ENCODE results near the gene CHAT. TPM values are rescaled to one million over a fixed set of nuclear protein-coding genes. Genes with fewer than 3 reads are reported as not detected.

Gene CHAT
- total RNA-seq, 2 donors from 2014 or later, result not detected

DNA sequence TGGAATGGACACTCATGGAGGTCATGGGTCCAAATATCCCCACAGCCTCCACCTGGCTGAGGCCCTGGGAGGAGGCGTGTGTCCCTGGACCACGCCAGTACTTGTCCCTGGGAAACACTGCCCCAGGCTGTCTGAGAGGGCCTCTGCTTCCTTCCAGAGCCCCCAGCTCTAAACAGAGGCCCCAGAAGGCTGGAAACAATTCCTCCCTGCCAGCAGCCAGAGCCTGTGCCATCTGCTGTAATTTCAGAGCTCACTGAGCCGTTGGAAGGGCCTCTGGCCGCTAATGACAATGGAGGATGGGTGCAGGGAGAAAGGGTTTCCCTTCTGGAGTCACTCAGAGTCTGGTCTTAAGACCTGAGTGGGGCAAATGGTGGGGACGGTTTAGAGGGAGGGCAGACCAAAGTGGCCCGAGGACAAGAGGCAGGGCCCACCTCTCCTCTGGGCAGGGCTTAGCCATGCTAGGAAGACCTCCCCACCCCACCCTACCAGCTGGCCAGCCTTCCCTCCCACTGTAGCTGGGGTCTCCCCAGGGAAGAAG, 7.1 kb downstream of the CHAT start:
- DNase-seq (no peak), ATAC-seq (no peak)
- intact Hi-C loops (cut with DNase I), result no loop called here

DNA sequence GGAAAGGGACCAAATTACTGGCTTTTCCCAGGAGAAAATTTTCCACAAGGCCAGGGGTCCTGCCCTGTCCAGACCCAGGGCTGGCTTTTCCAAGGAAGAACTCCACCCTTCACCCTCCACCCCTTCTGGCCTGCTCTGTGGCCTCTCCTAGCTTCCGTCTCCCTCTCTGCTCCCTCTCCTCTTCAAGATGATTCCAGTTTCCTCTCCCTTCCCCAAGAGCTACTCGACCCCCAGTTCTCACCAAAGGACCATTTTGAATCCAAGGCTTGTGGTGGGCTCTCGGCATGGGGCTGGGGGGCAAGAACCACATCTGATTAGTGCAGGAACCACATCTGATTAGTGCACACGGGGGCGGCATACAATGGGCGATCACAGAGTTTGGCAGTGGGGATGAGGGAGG, 7.7 kb downstream of the CHAT start:
- ATAC-seq, result no peak
- intact Hi-C loops (cut with DNase I), result no loop called here
- DNase-seq, result no peak

DNA sequence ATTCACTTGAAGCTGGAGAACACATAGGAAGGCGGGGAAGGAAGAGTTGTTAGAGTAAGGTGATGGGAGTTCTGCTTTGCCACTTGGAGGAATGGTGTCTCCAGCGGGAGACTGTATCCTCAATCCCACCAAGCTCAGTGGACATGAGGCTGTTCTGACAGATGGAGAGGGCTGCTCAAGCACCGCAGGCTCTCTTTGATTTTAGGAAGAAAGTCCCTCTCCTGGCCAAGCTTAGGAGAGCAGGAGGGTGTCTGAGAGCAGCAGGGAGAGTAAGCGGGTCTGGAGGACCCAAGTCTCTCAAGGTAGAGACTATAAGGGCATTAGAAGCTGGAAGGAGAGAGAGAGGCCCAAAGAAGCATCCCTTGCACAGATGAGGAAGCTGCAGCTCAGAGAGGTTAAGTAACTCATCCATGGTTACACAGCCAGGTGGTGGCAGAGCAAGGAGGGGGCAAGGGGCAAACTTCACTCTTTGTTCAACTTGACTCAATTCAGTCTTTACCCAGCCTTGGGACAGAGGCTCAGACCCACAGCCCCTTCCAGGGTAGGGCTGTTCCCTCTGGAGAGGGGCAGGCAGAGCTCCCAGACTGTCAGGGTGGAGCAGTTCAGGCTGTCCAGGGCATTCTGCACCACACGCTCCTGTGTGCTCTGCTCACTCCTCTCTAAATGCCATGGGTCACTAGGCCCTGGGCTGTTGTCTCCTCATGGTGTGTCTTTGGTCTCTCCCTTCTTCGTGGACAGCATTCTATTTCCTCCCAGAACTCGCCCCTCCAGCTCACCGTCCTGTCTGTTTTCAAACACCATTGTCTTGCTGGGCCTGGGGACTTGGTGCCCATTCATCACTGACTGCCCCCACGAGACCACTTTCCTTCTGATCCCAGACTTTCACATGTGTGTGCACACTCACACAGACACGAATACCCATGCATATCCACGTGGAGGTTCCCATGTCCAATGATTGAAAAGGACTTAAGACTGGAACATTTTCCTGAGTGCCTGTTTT, 8.9 kb downstream of the CHAT start:
- intact Hi-C loops (cut with DNase I), result no loop called here
- no peak for DNase-seq
- no peak for ATAC-seq

DNA sequence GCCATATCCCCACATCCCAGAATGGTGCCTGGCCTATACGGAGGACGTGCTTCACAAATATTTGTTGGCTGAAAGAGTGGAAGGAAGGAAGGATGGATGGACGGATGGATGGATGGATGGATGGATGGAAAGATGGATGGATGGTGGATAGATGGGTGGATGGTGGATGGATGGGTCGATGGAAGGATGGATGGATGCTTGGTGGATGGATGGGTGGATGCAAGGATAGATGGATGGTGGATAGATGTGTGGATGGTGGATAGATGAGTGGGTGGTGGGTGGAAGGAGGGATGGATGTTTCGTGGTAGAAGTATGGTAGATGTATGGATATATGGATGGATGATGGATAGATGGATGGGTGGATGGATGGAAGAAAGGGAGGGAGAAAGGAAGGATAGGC, 10.8 kb downstream of the CHAT start:
- ATAC-seq (no peak), DNase-seq (no peak)
- intact Hi-C loops (cut with DNase I), result no loop called here

DNA sequence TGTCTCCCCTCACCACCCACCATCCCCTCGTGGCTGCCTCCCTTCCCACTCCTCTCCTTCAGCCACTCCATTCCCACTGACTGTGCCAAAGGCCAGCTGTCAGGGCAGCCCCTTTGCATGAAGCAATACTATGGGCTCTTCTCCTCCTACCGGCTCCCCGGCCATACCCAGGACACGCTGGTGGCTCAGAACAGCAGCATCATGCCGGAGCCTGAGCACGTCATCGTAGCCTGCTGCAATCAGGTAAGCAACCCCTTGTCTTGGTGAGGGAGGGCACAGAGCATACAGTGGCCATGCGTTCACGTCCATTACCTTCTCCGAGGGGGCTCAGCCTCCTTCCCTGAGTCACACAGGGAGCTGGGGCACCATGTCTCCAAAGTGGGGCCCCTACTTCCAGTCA, 11.6 kb downstream of the CHAT start:
- DNase-seq (no peak), ATAC-seq (no peak)
- intact Hi-C loops (cut with DNase I), result no loop called here

DNA sequence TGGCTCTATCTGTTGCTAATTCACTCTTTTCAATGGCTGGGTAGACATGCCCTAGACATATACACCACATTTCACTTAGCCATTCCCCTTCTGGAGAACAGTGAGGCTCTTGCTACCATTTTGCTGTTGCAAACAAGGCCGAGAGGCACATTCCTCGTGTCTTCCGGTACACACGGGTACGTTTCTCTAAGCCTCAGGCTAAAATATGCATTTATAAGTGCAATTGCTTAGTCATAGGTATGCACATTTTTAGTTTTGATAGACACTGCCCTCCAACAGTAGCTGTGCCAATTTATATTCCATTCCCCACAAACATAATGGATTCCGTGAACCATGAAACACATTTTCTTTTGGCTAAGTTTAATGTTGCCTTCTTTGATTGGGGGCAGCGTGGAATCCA, 13.2 kb downstream of the CHAT start:
- DNase-seq (no peak), ATAC-seq (no peak)
- intact Hi-C loops (cut with DNase I), result no loop called here

DNA sequence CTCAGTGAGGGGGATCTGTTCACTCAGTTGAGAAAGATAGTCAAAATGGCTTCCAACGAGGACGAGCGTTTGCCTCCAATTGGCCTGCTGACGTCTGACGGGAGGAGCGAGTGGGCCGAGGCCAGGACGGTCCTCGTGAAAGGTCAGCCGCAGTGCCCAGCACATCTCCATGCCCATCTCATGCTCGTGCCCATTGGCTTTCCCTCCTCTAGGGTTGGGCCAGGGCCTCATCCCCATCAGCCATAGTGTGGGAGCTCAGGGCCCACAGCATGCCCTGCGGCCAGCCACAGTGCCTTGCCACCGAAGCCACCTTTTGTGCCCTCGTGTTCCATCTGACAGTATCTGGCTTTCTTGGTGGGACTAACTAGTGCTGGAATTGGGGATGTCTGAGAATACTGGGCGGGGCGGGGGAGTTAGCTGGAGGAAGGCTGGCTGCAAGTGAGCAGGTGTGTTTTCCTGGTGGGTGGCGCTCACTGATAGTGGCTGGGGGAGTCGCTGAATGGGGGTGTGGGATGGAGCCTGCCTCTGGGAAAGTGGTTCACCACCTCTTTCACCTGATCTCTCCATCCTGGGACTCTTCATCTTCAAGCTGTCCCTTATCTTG, 13.9 kb downstream of the CHAT start:
- DNase-seq (no peak), ATAC-seq (no peak)
- intact Hi-C loops (cut with DNase I), result no loop called here

DNA sequence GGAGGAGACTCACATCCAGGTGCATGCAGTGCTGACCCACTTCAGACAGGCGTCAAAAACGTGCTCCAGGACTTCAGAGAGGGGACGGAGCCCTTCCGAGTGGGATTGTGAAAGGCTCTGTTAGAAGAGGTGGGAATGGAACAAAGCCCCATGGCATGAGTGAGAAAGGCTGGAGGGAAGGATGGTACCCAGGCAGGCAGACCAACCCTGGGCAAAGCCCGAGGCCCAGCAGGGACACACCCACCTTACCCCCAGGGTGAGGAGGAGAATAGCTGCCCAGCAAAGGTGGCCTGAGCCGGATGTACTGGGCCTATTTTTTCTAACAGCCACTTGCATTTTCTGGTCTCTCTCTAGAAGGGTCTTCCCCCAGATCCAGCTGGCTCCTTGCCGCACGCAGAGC, 14.8 kb downstream of the CHAT start:
- no peak for ATAC-seq
- no peak for DNase-seq
- intact Hi-C loops (cut with DNase I), result no loop called here

DNA sequence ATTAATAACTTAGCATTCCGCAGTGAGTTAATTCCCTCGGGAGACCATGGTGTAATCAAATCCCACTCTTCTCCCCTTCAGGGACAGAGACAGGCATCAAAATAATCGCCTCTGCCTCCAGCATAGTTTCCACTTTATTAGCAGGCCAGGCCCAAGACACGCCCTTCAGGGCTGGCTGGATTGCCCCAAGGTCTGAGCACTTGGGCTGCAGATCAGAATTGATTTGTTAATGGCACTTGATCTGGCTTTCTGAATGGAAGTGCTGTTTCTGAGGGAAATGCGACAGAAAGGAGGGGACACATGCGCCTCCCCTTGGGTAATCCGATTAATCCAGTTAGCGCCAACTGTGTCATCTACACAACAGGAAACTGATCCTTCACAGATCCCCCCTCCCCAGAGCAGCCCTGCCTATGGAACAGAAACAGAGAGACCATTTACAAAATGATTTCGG, 15.6 kb downstream of the CHAT start:
- ATAC-seq (no peak), DNase-seq (no peak)
- intact Hi-C loops (cut with DNase I), result no loop called here

DNA sequence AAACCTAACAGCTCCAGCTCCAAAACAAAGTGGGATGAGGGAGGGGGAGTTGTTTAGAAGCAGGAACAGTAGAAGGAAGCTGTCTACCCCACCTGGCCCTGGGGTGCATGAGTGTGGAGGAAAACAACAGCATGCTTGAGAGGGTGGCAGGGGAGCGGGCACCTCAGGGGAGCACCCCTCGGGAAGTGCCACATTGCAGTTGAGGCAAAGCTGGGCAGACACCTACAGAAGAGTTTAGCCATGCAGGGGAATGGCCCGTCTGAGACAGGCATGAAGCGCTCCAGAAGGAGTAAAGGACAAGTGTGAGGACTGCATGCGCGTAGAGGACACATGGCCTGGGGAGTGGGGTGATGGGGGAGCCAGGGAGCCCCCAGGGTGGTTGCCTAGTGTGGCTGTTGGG, 18.1 kb downstream of the CHAT start:
- no peak for ATAC-seq
- DNase-seq, result no peak
- intact Hi-C loops (cut with DNase I), result no loop called here

DNA sequence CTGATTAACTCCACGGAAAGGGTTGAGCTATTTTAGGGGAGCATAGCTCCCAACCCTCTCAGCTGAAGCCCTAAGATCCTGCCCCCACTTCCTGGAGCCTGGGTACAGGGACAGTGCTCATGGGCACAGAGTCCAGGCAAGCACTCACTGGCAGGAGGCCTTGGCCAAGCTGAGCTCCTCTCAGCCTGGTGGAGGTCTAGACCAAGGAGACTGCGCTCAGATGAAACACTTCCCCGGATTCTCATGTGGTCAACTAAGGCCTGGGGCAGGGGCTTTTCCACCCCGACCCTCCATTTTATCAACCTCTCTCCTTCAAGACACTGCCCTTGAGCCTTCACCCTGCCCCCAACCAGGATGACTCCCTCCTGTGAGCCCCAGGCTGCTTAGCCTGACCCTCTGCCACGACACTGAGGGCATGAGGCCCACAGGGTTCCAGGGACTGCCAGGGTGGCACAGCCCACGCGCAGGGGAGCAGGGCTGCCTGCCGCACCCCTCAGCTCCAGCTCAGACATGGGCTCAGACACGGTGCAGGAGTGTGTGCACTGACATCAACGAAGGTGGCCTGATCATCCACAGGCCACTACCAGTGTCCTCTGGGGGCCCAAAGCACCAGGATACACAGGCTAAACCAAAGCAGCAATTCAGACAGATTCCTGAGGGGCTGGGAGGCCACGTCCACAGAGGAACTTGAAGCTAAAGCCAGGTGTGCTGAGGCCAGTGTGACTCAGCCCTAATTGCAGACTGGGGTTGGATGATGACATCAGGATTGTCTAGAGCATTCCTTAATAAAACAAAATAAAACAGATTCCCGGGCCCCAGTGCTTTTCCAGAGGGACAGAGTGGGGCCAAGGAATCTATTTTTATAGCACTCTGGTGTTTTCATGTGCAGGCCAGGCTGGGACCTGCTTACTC, 18.8 kb downstream of the CHAT start:
- DNase-seq, result no peak
- no peak for ATAC-seq
- intact Hi-C loops (cut with DNase I), result no loop called here

DNA sequence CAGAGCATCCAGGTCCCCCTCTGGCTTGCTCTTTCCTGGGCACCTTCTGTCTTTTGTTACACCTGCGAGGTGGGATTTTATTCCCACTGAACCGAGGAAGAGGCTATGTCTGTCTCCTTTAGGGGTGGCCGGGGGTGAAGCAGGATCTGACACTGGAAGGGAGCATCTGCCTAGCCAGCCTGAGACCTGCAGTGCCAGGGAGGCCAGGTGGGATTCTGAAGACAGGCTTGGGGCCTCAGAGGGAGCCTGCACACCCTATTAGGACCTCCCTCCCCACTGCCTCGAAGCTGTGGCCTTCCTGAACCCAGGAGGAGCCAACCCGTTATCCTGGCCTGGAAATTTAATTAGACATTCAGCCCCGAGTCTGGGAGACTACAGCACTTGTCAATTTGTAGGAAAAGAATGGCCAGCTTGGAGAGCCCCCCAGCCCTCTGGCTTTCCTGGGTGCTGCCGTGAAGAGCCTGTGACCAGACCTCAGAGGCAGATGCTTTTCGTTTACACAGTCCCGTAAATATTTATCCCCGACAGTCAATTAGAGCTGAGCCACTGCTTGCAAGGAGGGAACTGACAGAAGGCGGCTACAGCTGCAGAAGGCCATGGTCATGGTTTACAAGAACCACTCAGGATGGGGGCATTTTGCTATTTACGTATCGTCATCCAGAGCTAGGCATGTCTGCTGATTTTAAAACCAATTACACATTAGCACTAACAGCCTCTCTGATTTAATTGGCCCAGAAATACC, 19.7 kb downstream of the CHAT start:
- no peak for ATAC-seq
- no peak for DNase-seq
- intact Hi-C loops (cut with DNase I), result no loop called here

DNA sequence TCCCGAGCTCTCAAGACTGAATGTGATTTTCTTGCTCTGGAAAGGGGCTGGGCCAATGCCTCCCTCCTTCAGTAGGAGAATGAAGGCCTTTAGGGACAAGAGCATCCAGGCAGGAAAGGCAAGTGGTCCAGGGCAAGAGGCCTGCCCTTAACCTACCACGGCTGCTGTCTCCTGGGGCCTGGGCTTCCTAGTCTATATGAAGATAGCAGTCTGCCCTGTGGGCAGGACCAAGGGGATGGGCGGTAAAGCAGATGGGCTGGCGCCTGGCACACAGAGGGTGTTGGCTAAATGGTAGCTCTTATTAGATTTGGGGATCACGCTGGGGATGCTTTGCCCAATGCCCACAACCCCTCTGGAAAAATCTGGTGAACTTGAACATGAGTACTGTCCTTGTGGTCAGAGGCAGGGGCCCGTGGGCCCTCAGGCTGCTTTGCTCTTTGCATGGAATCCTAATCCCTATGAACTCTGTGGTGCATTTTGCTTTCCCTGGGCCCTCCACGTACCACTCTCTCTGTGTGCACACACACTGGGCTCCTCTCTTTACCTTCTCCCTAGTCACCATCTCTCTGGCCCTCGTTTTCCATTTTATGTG, 20.3 kb downstream of the CHAT start:
- intact Hi-C loops (cut with DNase I), result no loop called here
- ATAC-seq, result no peak
- DNase-seq, result no peak

DNA sequence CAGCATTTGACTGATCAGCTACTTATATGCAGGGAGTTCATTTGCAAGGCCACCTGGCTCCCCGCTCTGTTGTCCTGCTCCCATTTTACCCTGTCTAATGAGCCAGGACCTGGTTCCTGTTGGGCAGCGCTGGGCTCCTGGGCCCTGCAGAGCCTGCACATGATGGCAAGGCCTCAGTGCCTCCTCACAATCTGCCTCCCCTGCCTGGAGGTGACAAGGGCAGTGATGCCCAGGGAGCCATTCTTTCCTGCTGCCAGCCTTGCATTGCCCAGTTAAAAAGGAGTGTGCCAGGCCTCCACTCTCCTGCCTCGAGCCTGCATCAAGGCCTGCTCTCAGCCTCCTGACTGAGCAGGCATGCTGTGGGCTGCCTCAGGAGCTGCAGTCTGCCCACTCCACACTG, 28.5 kb downstream of the CHAT start:
- intact Hi-C loops (cut with DNase I), result no loop called here
- ATAC-seq (no peak), DNase-seq (no peak)

DNA sequence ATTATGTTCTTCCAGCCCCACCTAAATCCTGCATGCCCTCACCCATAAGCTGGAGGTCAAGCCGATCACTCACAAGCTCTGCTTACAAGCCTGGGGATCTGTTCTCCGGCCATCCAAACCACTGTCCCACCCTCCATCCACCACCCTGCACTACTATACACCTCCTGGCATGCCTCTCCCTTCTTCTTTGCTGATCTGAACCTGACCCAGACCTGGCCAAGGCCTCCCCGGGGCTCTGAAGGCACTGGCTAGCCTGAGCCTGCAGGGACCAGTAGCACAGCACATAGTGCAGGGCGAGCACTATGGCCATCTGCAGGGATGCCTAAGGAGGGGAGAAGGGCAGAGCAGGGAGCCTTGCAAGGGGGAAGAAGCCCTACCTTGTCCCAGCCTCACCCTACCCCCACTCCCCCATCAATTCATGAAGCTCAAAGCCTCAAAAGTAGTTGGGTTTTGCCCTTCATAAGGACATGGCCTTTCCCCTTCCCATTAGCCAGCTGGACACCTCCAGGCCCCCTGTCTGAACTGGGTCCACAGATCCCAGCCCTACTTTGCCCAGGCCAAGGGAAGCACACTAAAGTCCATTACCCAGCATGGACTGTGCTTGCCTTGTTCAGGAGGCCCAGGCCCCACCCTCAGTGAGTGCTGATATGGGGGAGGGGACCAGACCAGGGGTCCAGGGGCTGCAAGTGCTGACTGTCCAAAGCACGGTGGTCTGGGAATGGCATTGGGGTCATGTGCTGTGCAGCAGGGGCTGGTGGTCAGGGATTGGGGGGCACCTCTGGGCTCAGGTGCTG, 29.6 kb downstream of the CHAT start:
- ATAC-seq, result no peak

DNA sequence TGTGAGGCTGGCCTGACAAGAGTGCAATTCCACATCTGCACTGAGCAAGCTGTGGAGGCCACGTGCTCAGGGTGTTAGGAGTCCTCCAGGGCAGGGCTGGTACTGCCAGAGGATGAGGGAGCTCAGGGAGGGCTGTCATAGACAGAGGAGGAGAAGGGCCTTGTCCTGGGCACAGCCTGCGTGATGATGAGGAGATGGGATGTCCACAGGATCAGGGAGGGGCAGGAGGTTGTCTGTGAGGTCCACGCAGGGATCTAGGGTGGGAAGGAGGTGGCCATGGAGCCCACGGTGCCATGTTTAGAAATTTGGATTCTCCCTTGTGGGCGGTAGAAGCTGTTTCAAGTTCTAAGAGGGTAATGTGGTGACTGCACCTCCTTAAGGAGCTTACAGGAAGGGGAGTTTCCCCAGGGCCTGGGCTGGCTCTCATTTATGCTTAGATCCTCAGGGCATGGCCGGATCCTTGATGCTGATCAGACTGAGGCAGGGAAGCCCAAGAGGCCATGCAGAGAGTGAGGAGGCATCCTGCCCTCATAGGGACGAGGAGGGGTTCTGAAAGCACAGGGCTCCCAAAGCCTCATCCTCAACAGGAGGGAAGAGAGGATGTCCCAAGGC, 30.3 kb downstream of the CHAT start:
- no peak for ATAC-seq
- DNase-seq, result no peak
- intact Hi-C loops (cut with DNase I), result no loop called here

More for the DNA sequence above, 29.6 kb downstream of the CHAT start:
- DNase-seq, result no peak
- intact Hi-C loops (cut with DNase I), result no loop called here

DNA sequence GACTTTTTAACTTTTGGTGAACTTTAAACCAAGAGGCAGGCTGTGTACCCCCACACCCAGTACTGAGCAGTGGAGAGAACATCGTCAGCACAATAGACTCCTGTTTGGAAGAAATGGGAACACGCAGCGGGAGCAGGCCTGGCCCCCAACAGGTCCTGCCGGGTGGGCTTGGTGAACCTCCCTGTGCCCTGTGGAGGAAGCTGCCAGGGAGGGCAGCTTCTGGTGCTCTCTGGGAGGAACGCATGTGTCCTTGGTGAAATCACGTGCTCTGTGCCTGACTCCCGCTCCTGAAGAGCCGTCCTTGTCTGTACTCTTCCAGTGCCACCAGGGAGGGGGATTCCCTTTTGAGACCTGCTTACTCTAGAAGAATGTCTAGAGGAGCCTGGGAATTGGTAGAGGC, 31.6 kb downstream of the CHAT start:
- intact Hi-C loops (cut with DNase I), result no loop called here
- ATAC-seq (no peak), DNase-seq (no peak)
